T-helper 1 cell treated with Interleukin-12 subunit alpha and Interleukin-12 subunit beta and Interleukin-4 antibody, amounts not matched to agents 30 μg/mL and 1 μg/mL, for 36 hours (primary cell): ENCODE measurements around the gene PRKCQ.

ENCODE experiments used
- H3K27ac Mint-ChIP-seq: one replicate; pipeline ENCODE4 v1.8.0; 2021; ENCODE audit warnings: mild to moderate bottlenecking, mixed read lengths
- H3K27me3 Mint-ChIP-seq: one replicate; pipeline ENCODE4 v1.8.0; 2021; ENCODE audit warnings: low read depth, mixed read lengths
- H3K36me3 Mint-ChIP-seq: one replicate; pipeline ENCODE4 v1.8.0; 2021; ENCODE audit warnings: low read depth, mixed read lengths
- H3K4me1 Mint-ChIP-seq: one replicate; pipeline ENCODE4 v1.8.0; 2021; ENCODE audit warnings: low read depth, mixed read lengths
- H3K4me3 Mint-ChIP-seq: one replicate; pipeline ENCODE4 v1.8.0; 2021; ENCODE audit warnings: mild to moderate bottlenecking, moderate library complexity, mixed read lengths
- H3K9me3 Mint-ChIP-seq: one replicate; pipeline ENCODE4 v1.8.0; 2021; ENCODE audit warnings: mixed read lengths

PRKCQ gene

GRCh38 chr10:6536102-6536501, 44.0 kb downstream of the PRKCQ start:
- Mint-ChIP-seq H3K36me3 (peaks cover 34% of the 10 kb centered on the region), H3K4me3 (no peak overlapping the region), H3K9me3 (no peaks in the 10 kb centered on the region), H3K4me1 (peaks cover 64% of the 10 kb centered on the region), H3K27me3 (no peaks in the 10 kb centered on the region), H3K27ac (no peak overlapping the region)

- no peak overlapping the region for H3K4me3 Mint-ChIP-seq
- H3K9me3 Mint-ChIP-seq = no peaks in the 10 kb centered on the region
- H3K27ac Mint-ChIP-seq = no peak overlapping the region
- H3K4me1 Mint-ChIP-seq = peaks cover 63% of the 10 kb centered on the region
- H3K36me3 Mint-ChIP-seq = peaks cover 30% of the 10 kb centered on the region
- H3K27me3 Mint-ChIP-seq = no peaks in the 10 kb centered on the region
Observed at GRCh38 chr10:6535156-6535764, 44.8 kb downstream of the PRKCQ start.

- Mint-ChIP-seq H3K4me1 (peaks cover 76% of the 10 kb centered on the region), H3K27ac (peak overlapping the region; percentile 14), H3K27me3 (no peaks in the 10 kb centered on the region), H3K4me3 (no peak overlapping the region), H3K9me3 (no peaks in the 10 kb centered on the region), H3K36me3 (peaks cover 35% of the 10 kb centered on the region)
Observed at GRCh38 chr10:6532321-6532720, 47.8 kb downstream of the PRKCQ start.

GRCh38 chr10:6530966-6531365, 49.1 kb downstream of the PRKCQ start:
- no peaks in the 10 kb centered on the region for H3K27me3 Mint-ChIP-seq
- peaks cover 71% of the 10 kb centered on the region for H3K4me1 Mint-ChIP-seq
- peak overlapping the region; percentile 30 for H3K4me3 Mint-ChIP-seq
- no peaks in the 10 kb centered on the region for H3K9me3 Mint-ChIP-seq
- H3K36me3 Mint-ChIP-seq = peaks cover 39% of the 10 kb centered on the region
- H3K27ac Mint-ChIP-seq = peak overlapping the region; percentile 100

GRCh38 chr10:6530211-6530840, 49.8 kb downstream of the PRKCQ start:
- Mint-ChIP-seq H3K4me3 (peak overlapping the region; percentile 90), H3K4me1 (peaks cover 70% of the 10 kb centered on the region), H3K36me3 (peaks cover 41% of the 10 kb centered on the region), H3K9me3 (no peaks in the 10 kb centered on the region), H3K27me3 (no peaks in the 10 kb centered on the region), H3K27ac (peak overlapping the region; percentile 100)

- peaks cover 67% of the 10 kb centered on the region for H3K4me1 Mint-ChIP-seq
- H3K27ac Mint-ChIP-seq = peak overlapping the region; percentile 78
Observed at GRCh38 chr10:6528198-6528950, 51.7 kb downstream of the PRKCQ start.

GRCh38 chr10:6525599-6526165, 54.4 kb downstream of the PRKCQ start:
- Mint-ChIP-seq H3K4me3 (no peak overlapping the region), H3K27me3 (no peaks in the 10 kb centered on the region), H3K9me3 (no peaks in the 10 kb centered on the region), H3K36me3 (peaks cover 64% of the 10 kb centered on the region), H3K27ac (no peak overlapping the region), H3K4me1 (peaks cover 52% of the 10 kb centered on the region)

More at GRCh38 chr10:6528198-6528950, 51.7 kb downstream of the PRKCQ start:
- Mint-ChIP-seq H3K4me3 (peak overlapping the region; percentile 12), H3K36me3 (peaks cover 51% of the 10 kb centered on the region), H3K9me3 (no peaks in the 10 kb centered on the region), H3K27me3 (no peaks in the 10 kb centered on the region)

GRCh38 chr10:6522230-6522629, 57.8 kb downstream of the PRKCQ start:
- no peaks in the 10 kb centered on the region for H3K27me3 Mint-ChIP-seq
- peaks cover 55% of the 10 kb centered on the region for H3K36me3 Mint-ChIP-seq
- peaks cover 46% of the 10 kb centered on the region for H3K4me1 Mint-ChIP-seq
- H3K9me3 Mint-ChIP-seq = no peaks in the 10 kb centered on the region
- no peak overlapping the region for H3K27ac Mint-ChIP-seq
- no peak overlapping the region for H3K4me3 Mint-ChIP-seq

GRCh38 chr10:6520138-6520537, 59.9 kb downstream of the PRKCQ start:
- H3K4me3 Mint-ChIP-seq = peak overlapping the region; percentile 11
- peaks cover 57% of the 10 kb centered on the region for H3K4me1 Mint-ChIP-seq
- no peaks in the 10 kb centered on the region for H3K9me3 Mint-ChIP-seq
- H3K27me3 Mint-ChIP-seq = no peaks in the 10 kb centered on the region
- peaks cover 47% of the 10 kb centered on the region for H3K36me3 Mint-ChIP-seq
- peak overlapping the region; percentile 51 for H3K27ac Mint-ChIP-seq

- peaks cover 66% of the 10 kb centered on the region for H3K4me1 Mint-ChIP-seq
- peak overlapping the region; percentile 72 for H3K27ac Mint-ChIP-seq
Observed at GRCh38 chr10:6518791-6519429, 61.2 kb downstream of the PRKCQ start.

GRCh38 chr10:6516929-6517284, 63.2 kb downstream of the PRKCQ start:
- H3K9me3 Mint-ChIP-seq = peaks cover 5% of the 10 kb centered on the region
- peaks cover 81% of the 10 kb centered on the region for H3K4me1 Mint-ChIP-seq
- no peak overlapping the region for H3K4me3 Mint-ChIP-seq
- no peak overlapping the region for H3K27ac Mint-ChIP-seq
- no peaks in the 10 kb centered on the region for H3K27me3 Mint-ChIP-seq
- peaks cover 57% of the 10 kb centered on the region for H3K36me3 Mint-ChIP-seq

More at GRCh38 chr10:6518791-6519429, 61.2 kb downstream of the PRKCQ start:
- Mint-ChIP-seq H3K4me3 (peak overlapping the region; percentile 40), H3K9me3 (no peaks in the 10 kb centered on the region), H3K27me3 (no peaks in the 10 kb centered on the region), H3K36me3 (peaks cover 48% of the 10 kb centered on the region)

GRCh38 chr10:6516281-6516928, 63.7 kb downstream of the PRKCQ start:
- H3K36me3 Mint-ChIP-seq = peaks cover 60% of the 10 kb centered on the region
- no peak overlapping the region for H3K27ac Mint-ChIP-seq
- peaks cover 10% of the 10 kb centered on the region for H3K9me3 Mint-ChIP-seq
- peaks cover 80% of the 10 kb centered on the region for H3K4me1 Mint-ChIP-seq
- no peak overlapping the region for H3K4me3 Mint-ChIP-seq
- no peaks in the 10 kb centered on the region for H3K27me3 Mint-ChIP-seq

GRCh38 chr10:6514844-6515780, 65.0 kb downstream of the PRKCQ start:
- H3K4me3 Mint-ChIP-seq = no peak overlapping the region
- no peaks in the 10 kb centered on the region for H3K27me3 Mint-ChIP-seq
- peaks cover 19% of the 10 kb centered on the region for H3K9me3 Mint-ChIP-seq
- peaks cover 70% of the 10 kb centered on the region for H3K4me1 Mint-ChIP-seq
- no peak overlapping the region for H3K27ac Mint-ChIP-seq
- H3K36me3 Mint-ChIP-seq = peaks cover 62% of the 10 kb centered on the region
